ENCODE measurements around the gene FANCC. TPM values are rescaled to one million over a fixed set of nuclear protein-coding genes. Genes with fewer than 3 reads are reported as not detected.
"Not testable (repeated sequence)": the region's sequence is repeated elsewhere in the genome, so short reads cannot be mapped to it uniquely, and the experiment has no call there.

FANCC gene
- total RNA-seq, 2 donors from 2014 or later: 10.5 to 23.6 TPM

DNA sequence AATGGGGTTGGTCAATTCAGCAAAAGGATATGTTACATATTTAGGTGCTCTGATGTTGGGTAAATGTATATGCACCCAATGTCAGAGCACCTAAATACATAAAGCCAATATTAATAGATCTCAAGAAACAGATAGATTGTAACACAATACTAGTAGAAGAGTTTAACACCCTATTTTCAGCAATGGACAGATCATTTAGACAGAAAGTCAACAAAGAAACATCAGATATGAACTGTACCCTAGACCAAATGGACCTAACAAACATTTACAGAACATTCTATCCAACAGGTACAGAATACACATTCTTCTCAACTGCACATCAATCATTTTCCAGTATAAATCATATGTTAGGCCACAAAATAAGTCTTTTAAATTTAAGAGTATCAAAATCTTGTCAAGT is 35.2 kb downstream of the FANCC start:
- Histone ChIP-seq H3K27me3 (no peaks in the 10 kb centered on the region), H3K27ac (no peak overlapping the region), H3K9me3 (no peaks in the 10 kb centered on the region), H3K4me3 (no peak overlapping the region), H3K9ac (ENCODE audit: low read depth in 2 of 2, low read length in 2 of 2) (no peak overlapping the region), H3K4me1 (no peaks in the 10 kb centered on the region), H3K36me3 (no peaks in the 10 kb centered on the region)
- DNase-seq: no peak
- intact Hi-C loops (cut with DNase I): no loop called here
- TF ChIP-seq, protein P1, sequence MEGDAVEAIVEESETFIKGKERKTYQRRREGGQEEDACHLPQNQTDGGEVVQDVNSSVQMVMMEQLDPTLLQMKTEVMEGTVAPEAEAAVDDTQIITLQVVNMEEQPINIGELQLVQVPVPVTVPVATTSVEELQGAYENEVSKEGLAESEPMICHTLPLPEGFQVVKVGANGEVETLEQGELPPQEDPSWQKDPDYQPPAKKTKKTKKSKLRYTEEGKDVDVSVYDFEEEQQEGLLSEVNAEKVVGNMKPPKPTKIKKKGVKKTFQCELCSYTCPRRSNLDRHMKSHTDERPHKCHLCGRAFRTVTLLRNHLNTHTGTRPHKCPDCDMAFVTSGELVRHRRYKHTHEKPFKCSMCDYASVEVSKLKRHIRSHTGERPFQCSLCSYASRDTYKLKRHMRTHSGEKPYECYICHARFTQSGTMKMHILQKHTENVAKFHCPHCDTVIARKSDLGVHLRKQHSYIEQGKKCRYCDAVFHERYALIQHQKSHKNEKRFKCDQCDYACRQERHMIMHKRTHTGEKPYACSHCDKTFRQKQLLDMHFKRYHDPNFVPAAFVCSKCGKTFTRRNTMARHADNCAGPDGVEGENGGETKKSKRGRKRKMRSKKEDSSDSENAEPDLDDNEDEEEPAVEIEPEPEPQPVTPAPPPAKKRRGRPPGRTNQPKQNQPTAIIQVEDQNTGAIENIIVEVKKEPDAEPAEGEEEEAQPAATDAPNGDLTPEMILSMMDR (IDR thresholded peaks at IDR 0.05): no peak

DNA sequence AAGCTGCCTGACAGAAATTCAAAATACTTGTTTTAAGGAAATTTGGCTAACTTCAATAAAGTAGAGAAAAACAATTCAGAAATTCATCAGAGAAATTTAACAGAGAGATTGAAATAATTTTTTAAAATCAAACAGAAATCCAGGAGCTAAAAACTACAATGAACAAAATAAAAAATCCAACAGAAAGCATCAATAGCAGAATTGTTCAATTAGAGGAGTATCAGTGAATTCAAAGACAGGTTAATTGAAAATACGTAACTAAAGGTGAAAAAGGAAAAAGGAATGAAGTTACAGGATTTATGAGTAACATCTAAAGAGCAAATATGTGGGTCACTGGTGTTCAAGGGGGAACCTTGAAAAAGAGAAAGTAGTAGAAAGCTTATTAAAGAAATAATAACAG is 36.8 kb downstream of the FANCC start:
- Histone ChIP-seq H3K4me1 (no peaks in the 10 kb centered on the region), H3K27me3 (no peaks in the 10 kb centered on the region), H3K9ac (ENCODE audit: low read depth in 2 of 2, low read length in 2 of 2) (no peak overlapping the region), H3K36me3 (no peaks in the 10 kb centered on the region), H3K27ac (no peak overlapping the region), H3K9me3 (no peaks in the 10 kb centered on the region), H3K4me3 (no peak overlapping the region)
- TF ChIP-seq, protein P1 (IDR thresholded peaks at IDR 0.05): no peak
- intact Hi-C loops (cut with DNase I): no loop called here
- DNase-seq: no peak

DNA sequence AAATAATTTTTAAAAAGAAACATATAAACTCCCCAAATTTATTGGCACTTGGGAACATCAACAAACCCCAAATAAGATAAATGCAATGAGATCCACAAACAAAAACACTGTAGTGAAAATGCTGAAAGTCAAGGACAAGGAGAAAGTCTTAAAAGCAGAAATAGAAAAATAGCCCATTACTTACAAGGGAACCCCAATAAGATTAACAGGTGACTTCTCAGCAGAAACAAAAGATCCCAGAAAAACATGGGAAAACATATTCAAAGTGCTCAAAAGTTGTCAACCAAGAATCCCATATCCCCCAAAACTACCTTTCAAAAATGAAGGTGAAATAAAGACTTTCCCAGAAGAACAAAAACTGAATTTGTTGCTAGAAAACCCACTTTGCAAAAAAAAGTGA is 40.0 kb downstream of the FANCC start:
- Histone ChIP-seq H3K9me3 (no peaks in the 10 kb centered on the region), H3K36me3 (no peaks in the 10 kb centered on the region), H3K4me3 (no peak overlapping the region), H3K27me3 (no peaks in the 10 kb centered on the region), H3K9ac (ENCODE audit: low read depth in 2 of 2, low read length in 2 of 2) (no peak overlapping the region), H3K4me1 (no peaks in the 10 kb centered on the region), H3K27ac (no peak overlapping the region)
- DNase-seq: no peak
- TF ChIP-seq, protein P1 (IDR thresholded peaks at IDR 0.05): no peak
- intact Hi-C loops (cut with DNase I): no loop called here

DNA sequence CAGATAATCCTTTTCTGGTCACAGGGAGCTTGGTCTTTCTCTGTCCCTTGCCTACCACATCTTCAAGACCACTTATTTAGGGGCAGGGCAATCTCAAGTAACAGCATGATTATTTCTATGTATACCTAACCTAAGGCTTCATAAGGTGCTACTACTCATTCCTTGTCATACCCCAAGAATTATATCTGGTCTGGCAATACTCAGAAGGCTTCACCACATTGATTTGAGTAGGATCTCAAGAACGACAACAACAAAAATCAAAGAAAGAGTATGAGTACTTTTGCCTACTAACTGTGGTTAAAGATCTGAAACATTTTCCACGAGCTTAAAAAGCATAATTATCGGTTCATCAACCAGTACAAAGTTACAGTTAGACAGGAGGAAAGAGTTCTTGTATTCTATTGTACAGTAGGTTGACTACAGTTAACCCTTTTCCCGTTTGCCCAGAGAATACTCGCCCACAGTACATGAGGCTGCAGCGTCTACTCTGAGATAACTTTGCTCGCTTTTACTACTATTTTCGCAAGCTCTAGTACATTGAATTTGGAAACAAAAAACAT is 41.0 kb downstream of the FANCC start:
- intact Hi-C loops (cut with DNase I): no loop called here
- Histone ChIP-seq H3K4me1 (no peaks in the 10 kb centered on the region), H3K9ac (ENCODE audit: low read depth in 2 of 2, low read length in 2 of 2) (no peak overlapping the region), H3K36me3 (no peaks in the 10 kb centered on the region), H3K4me3 (no peak overlapping the region), H3K27ac (no peak overlapping the region), H3K9me3 (no peaks in the 10 kb centered on the region), H3K27me3 (no peaks in the 10 kb centered on the region)
- TF ChIP-seq, protein P1 (IDR thresholded peaks at IDR 0.05): no peak
- no peak for DNase-seq

- H3K27ac ChIP-seq; DNase-seq; H3K4me1 ChIP-seq; H3K9ac ChIP-seq (ENCODE audit: low read depth in 2 of 2, low read length in 2 of 2); intact Hi-C loops (cut with DNase I); H3K4me3 ChIP-seq; H3K9me3 ChIP-seq; H3K36me3 ChIP-seq; H3K27me3 ChIP-seq: not testable (repeated sequence)
Observed at GRCh38 chr9:95274160-95274559, 43.3 kb downstream of the FANCC start.

DNA sequence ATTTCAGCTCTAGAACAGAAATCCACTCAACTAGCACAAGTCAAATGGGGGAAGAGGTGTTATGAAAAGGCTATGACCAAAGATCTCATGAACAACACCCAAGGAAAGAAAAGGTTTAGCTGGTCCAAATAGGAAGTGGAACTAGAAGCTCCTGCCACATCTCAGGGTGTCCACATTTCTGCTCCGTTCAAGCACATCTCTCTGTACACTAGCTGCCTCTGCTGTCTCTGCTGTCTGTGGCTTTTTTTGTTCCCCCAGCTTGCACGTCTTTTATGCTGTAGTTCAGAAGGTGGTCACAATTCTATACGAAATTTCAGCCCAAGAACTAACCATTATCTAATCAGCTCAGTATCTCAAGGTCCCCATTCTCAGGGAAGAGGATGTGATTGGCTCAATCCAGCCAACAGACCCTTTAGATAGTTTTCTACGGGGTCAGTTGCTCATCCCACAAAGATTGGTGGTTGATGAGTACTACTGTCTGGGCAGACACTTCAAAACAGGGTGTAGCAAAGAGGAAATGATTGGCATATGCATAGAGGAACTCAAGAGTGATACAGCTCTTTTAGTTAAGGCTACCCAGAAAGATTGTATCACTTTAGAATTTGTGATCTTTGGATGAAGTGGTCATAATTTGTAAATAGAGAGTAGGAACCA is 44.0 kb downstream of the FANCC start:
- no peak overlapping the region for H3K4me3 ChIP-seq
- peaks cover 7% of the 10 kb centered on the region for H3K4me1 ChIP-seq
- no peaks in the 10 kb centered on the region for H3K36me3 ChIP-seq
- no peaks in the 10 kb centered on the region for H3K27me3 ChIP-seq
- H3K9ac ChIP-seq (ENCODE audit: low read depth in 2 of 2, low read length in 2 of 2): no peak overlapping the region
- no peaks in the 10 kb centered on the region for H3K9me3 ChIP-seq
- H3K27ac ChIP-seq: no peak overlapping the region
- TF ChIP-seq, protein P1 (IDR thresholded peaks at IDR 0.05): no peak
- intact Hi-C loops (cut with DNase I): no loop called here
- DNase-seq: no peak
